ENCODE measurements around the gene ESRRA.

- TF ChIP-seq EZH2 (IDR thresholded peaks at IDR 0.05): no peak
- TF ChIP-seq POLR2AphosphoS5 (IDR thresholded peaks at IDR 0.05; ENCODE audit: borderline replicate concordance, low read depth, low read length): no peak
Observed at GRCh38 chr11:64268025-64268892, 37.1 kb upstream of the ESRRA start.
